HG03196 (cell line): ENCODE data around the gene CGB5.
A peak's percentile ranks its signal among the peaks of the same experiment; 100 is the strongest.

Experiments used
- ATAC-seq: cut with Tn5 transposase; IDR thresholded peaks from one replicate; pipeline ENCODE4 v1.9.1; 2021; ENCODE audit not compliant: unreplicated experiment

Gene CGB5

GRCh38 chr19:49085020-49085867, 41.6 kb downstream of the CGB5 start, which contains the start of gene SNRNP70:
TSS of gene SNRNP70 (plus strand) at chr19:49085451. CDS start at chr19:49086415, 964 bp downstream.
- ATAC-seq, result peak; percentile 83

GRCh38 chr19:49085868-49086232, 42.2 kb downstream of the CGB5 start:
- no peak for ATAC-seq

- no peak for ATAC-seq
These were observed 42.6 kb downstream of the CGB5 start for GRCh38 chr19:49086296-49086695.

GRCh38 chr19:49091391-49092038, 47.9 kb downstream of the CGB5 start:
- no peak for ATAC-seq

GRCh38 chr19:49092686-49093085, 49.0 kb downstream of the CGB5 start:
- ATAC-seq, result no peak
